HepG2 (cell line): ENCODE data around the gene ZBTB34. TPM values are rescaled to one million over a fixed set of nuclear protein-coding genes. Genes with fewer than 3 reads are reported as not detected.

ENCODE experiments used
- ARHGAP35 ChIP-seq: sonication (generic); formaldehyde crosslinking; IDR thresholded peaks from 2 replicates; pipeline ENCODE4 v1.9.0; 2022; ENCODE audit warnings: mild to moderate bottlenecking, inconsistent platforms, moderate library complexity, missing genetic modification reagents, borderline replicate concordance
- CBFB ChIP-seq: sonication (generic); formaldehyde crosslinking; IDR thresholded peaks from 2 replicates; pipeline ENCODE4 v1.4.0; 2020; ENCODE audit warnings: missing genetic modification reagents
- EEA1 ChIP-seq: sonication (generic); formaldehyde crosslinking; IDR thresholded peaks from 2 replicates; pipeline ENCODE4 v1.5.1; 2020; ENCODE audit warnings: mild to moderate bottlenecking, missing genetic modification reagents, borderline replicate concordance
- ELF3 ChIP-seq: IDR thresholded peaks from 2 replicates; pipeline ENCODE4 v1.6.1; 2016; ENCODE audit warnings: missing genetic modification reagents, missing compliant biosample characterization
- HMG20A ChIP-seq: IDR thresholded peaks from 2 replicates; pipeline ENCODE4 v1.6.1; 2016; ENCODE audit warnings: borderline replicate concordance
- KMT2A ChIP-seq: sonication (generic); formaldehyde crosslinking; IDR thresholded peaks from 2 replicates; pipeline ENCODE4 v1.4.0; 2020; ENCODE audit warnings: missing genetic modification reagents
- RBFOX2 ChIP-seq: fragments of 200-400 bp; formaldehyde crosslinking; IDR thresholded peaks from 2 replicates; pipeline ENCODE4 v1.6.1; 2017; ENCODE audit warnings: low read depth, mild to moderate bottlenecking, low read length
- RELA ChIP-seq: sonication (generic); formaldehyde crosslinking; IDR thresholded peaks from 2 replicates; pipeline ENCODE4 v1.4.0; 2020; ENCODE audit warnings: missing genetic modification reagents
- RFXANK ChIP-seq: IDR thresholded peaks from 2 replicates; pipeline ENCODE4 v1.6.1; 2016
- RXRA ChIP-seq: sonication (generic); formaldehyde crosslinking; IDR thresholded peaks from 2 replicates; pipeline ENCODE4 v1.5.1; 2020; ENCODE audit warnings: missing genetic modification reagents
- SMAD3 ChIP-seq: sonication (generic); formaldehyde crosslinking; IDR thresholded peaks from 2 replicates; pipeline ENCODE4 v1.4.0; 2020; ENCODE audit warnings: missing genetic modification reagents
- SP2 ChIP-seq: sonication (generic); formaldehyde crosslinking; IDR thresholded peaks from 2 replicates; pipeline ENCODE4 v1.5.1; 2020; ENCODE audit warnings: mild to moderate bottlenecking, missing genetic modification reagents
- TEAD3 ChIP-seq: optimal IDR thresholded peaks from 2 replicates; pipeline ENCODE3; 2016; ENCODE audit warnings: borderline replicate concordance
- TSC22D2 ChIP-seq: sonication (generic); formaldehyde crosslinking; IDR thresholded peaks from 2 replicates; pipeline ENCODE4 v1.5.1; 2020; ENCODE audit warnings: missing genetic modification reagents, mild to moderate bottlenecking, borderline replicate concordance
- ZFY ChIP-seq: sonication (generic); formaldehyde crosslinking; IDR thresholded peaks from 2 replicates; pipeline ENCODE4 v1.4.0; 2020; ENCODE audit warnings: missing genetic modification reagents
- ZNF296 ChIP-seq: sonication (generic); formaldehyde crosslinking; conservative IDR thresholded peaks from 2 replicates; pipeline ENCODE4 v1.5.0; 2020; ENCODE audit warnings: mild to moderate bottlenecking, missing genetic modification reagents
- ZNF652 ChIP-seq: IDR thresholded peaks from 2 replicates; pipeline ENCODE4 v1.6.1; 2016; ENCODE audit warnings: low read depth, borderline replicate concordance
- ZNF768 ChIP-seq: sonication (generic); formaldehyde crosslinking; IDR thresholded peaks from 2 replicates; pipeline ENCODE4 v1.4.0; 2020; ENCODE audit warnings: missing genetic modification reagents
- polyA plus RNA-seq, 8 experiments: library from polyadenylated mRNA; depleted of rRNA in 3 of 8; stranded (reverse) in 7 of 8; unstranded in 1 of 8; fragments of >200 nt; fragmentation: Illumina TruSeq in 4 of 8; extraction: Trizol in 4 of 8; gene quantifications; 2 replicates each; pipeline versions ENCODE4 v1.2.1 to v1.2.3, GENCODE V29; 2011 to 2016; ENCODE audit warnings: low read depth in 4 of 8, missing spikeins in 1 of 8, mixed read lengths in 1 of 8; ENCODE audit not compliant: insufficient read depth in 1 of 8
- total RNA-seq, 5 experiments: library from RNA; depleted of rRNA; stranded (reverse); fragments of >200 nt; fragmentation: Illumina TruSeq; extraction: Trizol; gene quantifications; 2 replicates each; pipeline ENCODE4 v1.2.3, GENCODE V29; 2016; ENCODE audit warnings: low read depth in 1 of 5
- TF ChIP-seq, protein P1 (sequence below): sonication (generic); formaldehyde crosslinking; IDR thresholded peaks from 2 replicates; pipeline ENCODE4 v1.5.1; 2020; ENCODE audit warnings: mild to moderate bottlenecking, missing genetic modification reagents, moderate library complexity
- TF ChIP-seq, protein P2 (sequence below): sonication (generic); formaldehyde crosslinking; IDR thresholded peaks from 2 replicates; pipeline ENCODE4 v1.5.0; 2020; ENCODE audit warnings: missing genetic modification reagents
- TF ChIP-seq, protein P3 (sequence below): sonication (generic); formaldehyde crosslinking; IDR thresholded peaks from 2 replicates; pipeline ENCODE4 v1.4.0; 2020; ENCODE audit warnings: missing genetic modification reagents, mild to moderate bottlenecking, borderline replicate concordance
- TF ChIP-seq, protein P4 (sequence below): sonication (generic); formaldehyde crosslinking; IDR thresholded peaks from 2 replicates; pipeline ENCODE4 v1.9.0; 2022; ENCODE audit warnings: missing genetic modification reagents, mild to moderate bottlenecking, borderline replicate concordance

The ZBTB34 gene
- total and polyA plus RNA-seq, 2 of the 13 experiments (the other 11 are each of a cell fraction or from before 2014, with no cell fraction given), result 5.9 to 8.7 TPM

DNA sequence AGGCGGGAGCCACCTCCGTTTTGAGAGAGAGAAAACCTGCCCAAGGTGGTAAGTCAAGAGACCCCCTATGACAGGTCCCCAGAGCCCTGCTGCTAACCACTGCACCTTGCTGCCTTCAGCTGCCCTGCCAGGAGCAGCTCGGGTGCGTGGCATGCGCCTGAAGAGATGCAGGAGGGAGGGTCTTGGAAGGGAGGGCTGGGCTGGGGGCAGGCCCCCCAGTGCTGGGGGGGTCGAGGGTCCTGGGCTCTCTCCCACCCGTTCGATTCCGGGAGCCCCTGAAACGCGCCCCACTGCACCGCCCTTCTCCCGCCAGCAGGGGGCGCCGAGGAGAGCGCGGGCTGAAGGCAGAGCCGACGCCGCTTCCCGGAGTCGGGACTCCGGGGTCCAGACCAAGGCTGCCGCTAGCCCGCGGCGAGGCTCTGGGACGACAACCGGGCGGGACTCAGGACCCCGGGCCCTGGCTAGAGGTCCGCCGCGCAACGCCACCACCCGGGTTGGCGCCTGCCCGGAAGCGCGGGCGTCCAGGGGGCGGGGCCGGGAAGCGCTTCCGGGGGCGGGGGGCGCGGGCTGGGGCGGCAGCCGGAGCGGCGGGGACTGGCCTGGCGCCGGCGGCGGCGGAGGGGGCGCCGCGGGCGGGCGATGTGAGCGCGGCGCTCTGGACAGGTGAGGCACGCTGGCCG, at the start of gene ZBTB34 (continued):
- TF ChIP-seq, protein P1, sequence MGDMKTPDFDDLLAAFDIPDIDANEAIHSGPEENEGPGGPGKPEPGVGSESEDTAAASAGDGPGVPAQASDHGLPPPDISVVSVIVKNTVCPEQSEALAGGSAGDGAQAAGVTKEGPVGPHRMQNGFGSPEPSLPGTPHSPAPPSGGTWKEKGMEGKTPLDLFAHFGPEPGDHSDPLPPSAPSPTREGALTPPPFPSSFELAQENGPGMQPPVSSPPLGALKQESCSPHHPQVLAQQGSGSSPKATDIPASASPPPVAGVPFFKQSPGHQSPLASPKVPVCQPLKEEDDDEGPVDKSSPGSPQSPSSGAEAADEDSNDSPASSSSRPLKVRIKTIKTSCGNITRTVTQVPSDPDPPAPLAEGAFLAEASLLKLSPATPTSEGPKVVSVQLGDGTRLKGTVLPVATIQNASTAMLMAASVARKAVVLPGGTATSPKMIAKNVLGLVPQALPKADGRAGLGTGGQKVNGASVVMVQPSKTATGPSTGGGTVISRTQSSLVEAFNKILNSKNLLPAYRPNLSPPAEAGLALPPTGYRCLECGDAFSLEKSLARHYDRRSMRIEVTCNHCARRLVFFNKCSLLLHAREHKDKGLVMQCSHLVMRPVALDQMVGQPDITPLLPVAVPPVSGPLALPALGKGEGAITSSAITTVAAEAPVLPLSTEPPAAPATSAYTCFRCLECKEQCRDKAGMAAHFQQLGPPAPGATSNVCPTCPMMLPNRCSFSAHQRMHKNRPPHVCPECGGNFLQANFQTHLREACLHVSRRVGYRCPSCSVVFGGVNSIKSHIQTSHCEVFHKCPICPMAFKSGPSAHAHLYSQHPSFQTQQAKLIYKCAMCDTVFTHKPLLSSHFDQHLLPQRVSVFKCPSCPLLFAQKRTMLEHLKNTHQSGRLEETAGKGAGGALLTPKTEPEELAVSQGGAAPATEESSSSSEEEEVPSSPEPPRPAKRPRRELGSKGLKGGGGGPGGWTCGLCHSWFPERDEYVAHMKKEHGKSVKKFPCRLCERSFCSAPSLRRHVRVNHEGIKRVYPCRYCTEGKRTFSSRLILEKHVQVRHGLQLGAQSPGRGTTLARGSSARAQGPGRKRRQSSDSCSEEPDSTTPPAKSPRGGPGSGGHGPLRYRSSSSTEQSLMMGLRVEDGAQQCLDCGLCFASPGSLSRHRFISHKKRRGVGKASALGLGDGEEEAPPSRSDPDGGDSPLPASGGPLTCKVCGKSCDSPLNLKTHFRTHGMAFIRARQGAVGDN, result peak; percentile 79
- TF ChIP-seq ZNF652 (CRISPR knock-in tag) (peak; percentile 47; the same call in 1 of the 2 replicates), ELF3 (0 out of 2 replicates have a peak, but pooled peaks have one; percentile 37), SMAD3 (no peak), ZNF768 (CRISPR knock-in tag) (peak; percentile 75), RXRA (CRISPR knock-in tag) (0 out of 2 replicates have a peak, but pooled peaks have one; percentile 43), KMT2A (CRISPR knock-in tag) (peak; percentile 70; the same call in 1 of the 2 replicates), SP2 (peak; percentile 64), ARHGAP35 (CRISPR knock-in tag) (peak; percentile 23; the same call in 1 of the 2 replicates), TEAD3 (peak; percentile 30), RELA (0 out of 2 replicates have a peak, but pooled peaks have one; percentile 37), RFXANK (CRISPR knock-in tag) (no peak), RBFOX2 (peak; percentile 78), CBFB (CRISPR knock-in tag) (peak; percentile 50; the same call in 1 of the 2 replicates), EEA1 (0 out of 2 replicates have a peak, but pooled peaks have one; percentile 22), HMG20A (no peak), ZFY (CRISPR knock-in tag) (peak; percentile 50), TSC22D2 (no peak), ZNF296 (CRISPR knock-in tag) (0 out of 2 replicates have a peak, but pooled peaks have one; percentile 30)
- TF ChIP-seq, protein P2, sequence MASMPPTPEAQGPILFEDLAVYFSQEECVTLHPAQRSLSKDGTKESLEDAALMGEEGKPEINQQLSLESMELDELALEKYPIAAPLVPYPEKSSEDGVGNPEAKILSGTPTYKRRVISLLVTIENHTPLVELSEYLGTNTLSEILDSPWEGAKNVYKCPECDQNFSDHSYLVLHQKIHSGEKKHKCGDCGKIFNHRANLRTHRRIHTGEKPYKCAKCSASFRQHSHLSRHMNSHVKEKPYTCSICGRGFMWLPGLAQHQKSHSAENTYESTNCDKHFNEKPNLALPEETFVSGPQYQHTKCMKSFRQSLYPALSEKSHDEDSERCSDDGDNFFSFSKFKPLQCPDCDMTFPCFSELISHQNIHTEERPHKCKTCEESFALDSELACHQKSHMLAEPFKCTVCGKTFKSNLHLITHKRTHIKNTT, result no peak
- TF ChIP-seq, protein P3, sequence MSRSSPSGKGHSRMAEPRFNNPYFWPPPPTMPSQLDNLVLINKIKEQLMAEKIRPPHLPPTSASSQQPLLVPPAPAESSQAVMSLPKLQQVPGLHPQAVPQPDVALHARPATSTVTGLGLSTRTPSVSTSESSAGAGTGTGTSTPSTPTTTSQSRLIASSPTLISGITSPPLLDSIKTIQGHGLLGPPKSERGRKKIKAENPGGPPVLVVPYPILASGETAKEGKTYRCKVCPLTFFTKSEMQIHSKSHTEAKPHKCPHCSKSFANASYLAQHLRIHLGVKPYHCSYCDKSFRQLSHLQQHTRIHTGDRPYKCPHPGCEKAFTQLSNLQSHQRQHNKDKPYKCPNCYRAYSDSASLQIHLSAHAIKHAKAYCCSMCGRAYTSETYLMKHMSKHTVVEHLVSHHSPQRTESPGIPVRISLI, result no peak
- TF ChIP-seq, protein P4, sequence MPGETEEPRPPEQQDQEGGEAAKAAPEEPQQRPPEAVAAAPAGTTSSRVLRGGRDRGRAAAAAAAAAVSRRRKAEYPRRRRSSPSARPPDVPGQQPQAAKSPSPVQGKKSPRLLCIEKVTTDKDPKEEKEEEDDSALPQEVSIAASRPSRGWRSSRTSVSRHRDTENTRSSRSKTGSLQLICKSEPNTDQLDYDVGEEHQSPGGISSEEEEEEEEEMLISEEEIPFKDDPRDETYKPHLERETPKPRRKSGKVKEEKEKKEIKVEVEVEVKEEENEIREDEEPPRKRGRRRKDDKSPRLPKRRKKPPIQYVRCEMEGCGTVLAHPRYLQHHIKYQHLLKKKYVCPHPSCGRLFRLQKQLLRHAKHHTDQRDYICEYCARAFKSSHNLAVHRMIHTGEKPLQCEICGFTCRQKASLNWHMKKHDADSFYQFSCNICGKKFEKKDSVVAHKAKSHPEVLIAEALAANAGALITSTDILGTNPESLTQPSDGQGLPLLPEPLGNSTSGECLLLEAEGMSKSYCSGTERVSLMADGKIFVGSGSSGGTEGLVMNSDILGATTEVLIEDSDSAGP (CRISPR knock-in tag), result peak; percentile 65
